Measurements from ENCODE around the gene EXOC1L. TPM values are rescaled to one million over a fixed set of nuclear protein-coding genes. Genes with fewer than 3 reads are reported as not detected.

Gene EXOC1L
- polyA plus RNA-seq, 1 donor (not counting 4 experiments of a cell fraction or from before 2014, with no cell fraction given), result not detected

- H3K4me3 ChIP-seq (ENCODE audit: control insufficient read depth in 2 of 3, extremely low read depth in 1 of 3, insufficient read depth in 2 of 3, low read depth in 1 of 3, low read length in 3 of 3), result no peak overlapping the region
- H3K27me3 ChIP-seq (ENCODE audit: control insufficient read depth, extremely low read depth, insufficient read depth, low read length), result peaks cover 3% of the 10 kb centered on the region
- H3K27ac ChIP-seq (ENCODE audit: control insufficient read depth, insufficient read depth, low read length), result no peak overlapping the region
- dilution Hi-C loops (cut with MboI; ENCODE audit: extremely low pct_ligation_motif_present, low sequenced_read_pairs), result no loop called here
- H2AFZ ChIP-seq (ENCODE audit: control insufficient read depth, low read length), result no peak overlapping the region
- FAIRE-seq, result no peak
- no peaks in the 10 kb centered on the region for H3K9me3 ChIP-seq (ENCODE audit: control insufficient read depth, low read depth, low read length)
- no peak overlapping the region for H3K9ac ChIP-seq (ENCODE audit: control insufficient read depth, extremely low read depth, insufficient read depth, low read length)
- no peaks in the 10 kb centered on the region for H4K20me1 ChIP-seq (ENCODE audit: control insufficient read depth, extremely low read depth, insufficient read depth, low read length)
- H3K9me1 ChIP-seq (ENCODE audit: control insufficient read depth, extremely low read depth, insufficient read depth, low read length), result no peaks in the 10 kb centered on the region
- H3K36me3 ChIP-seq (ENCODE audit: control insufficient read depth in 2 of 2, extremely low read depth in 1 of 2, insufficient read depth in 2 of 2, low read length in 2 of 2), result no peaks in the 10 kb centered on the region
- DNase-seq (ENCODE audit: low read depth, low spot score), result no peak
- H3K4me1 ChIP-seq (ENCODE audit: control insufficient read depth, extremely low read depth, insufficient read depth, low read length), result no peaks in the 10 kb centered on the region
- TF ChIP-seq EZH2 (IDR thresholded peaks at IDR 0.05; ENCODE audit: low read length) (no peak), CTCF (optimal IDR thresholded peaks at IDR 0.05 in 1 of 3, IDR thresholded peaks at IDR 0.05 in 1 of 3, conservative IDR thresholded peaks at IDR 0.05 in 1 of 3; ENCODE audit: extremely low read depth in 1 of 3, insufficient read depth in 2 of 3, low read length in 3 of 3) (no peak)
- no peaks in the 10 kb centered on the region for H3K79me2 ChIP-seq (ENCODE audit: control insufficient read depth, insufficient read depth, low read length)
- no peak overlapping the region for H3K4me2 ChIP-seq (ENCODE audit: control insufficient read depth, extremely low read depth, insufficient read depth, low read depth, low read length)
These were observed 12.0 kb upstream of the EXOC1L start for GRCh38 chr4:55807556-55807955.

- H3K79me2 ChIP-seq (ENCODE audit: control insufficient read depth, insufficient read depth, low read length), result no peaks in the 10 kb centered on the region
- no peaks in the 10 kb centered on the region for H3K36me3 ChIP-seq (ENCODE audit: control insufficient read depth in 2 of 2, extremely low read depth in 1 of 2, insufficient read depth in 2 of 2, low read length in 2 of 2)
- H3K9me3 ChIP-seq (ENCODE audit: control insufficient read depth, low read depth, low read length), result no peaks in the 10 kb centered on the region
- no peak overlapping the region for H3K9ac ChIP-seq (ENCODE audit: control insufficient read depth, extremely low read depth, insufficient read depth, low read length)
- no peaks in the 10 kb centered on the region for H4K20me1 ChIP-seq (ENCODE audit: control insufficient read depth, extremely low read depth, insufficient read depth, low read length)
- FAIRE-seq, result no peak
- H3K4me3 ChIP-seq (ENCODE audit: control insufficient read depth in 2 of 3, extremely low read depth in 1 of 3, insufficient read depth in 2 of 3, low read depth in 1 of 3, low read length in 3 of 3), result no peak overlapping the region
- H3K9me1 ChIP-seq (ENCODE audit: control insufficient read depth, extremely low read depth, insufficient read depth, low read length), result no peaks in the 10 kb centered on the region
- no peak overlapping the region for H3K4me2 ChIP-seq (ENCODE audit: control insufficient read depth, extremely low read depth, insufficient read depth, low read depth, low read length)
- TF ChIP-seq EZH2 (IDR thresholded peaks at IDR 0.05; ENCODE audit: low read length), result no peak
- no peak for TF ChIP-seq CTCF (optimal IDR thresholded peaks at IDR 0.05 in 1 of 3, IDR thresholded peaks at IDR 0.05 in 1 of 3, conservative IDR thresholded peaks at IDR 0.05 in 1 of 3; ENCODE audit: extremely low read depth in 1 of 3, insufficient read depth in 2 of 3, low read length in 3 of 3)
- dilution Hi-C loops (cut with MboI; ENCODE audit: extremely low pct_ligation_motif_present, low sequenced_read_pairs), result no loop called here
- no peak for DNase-seq (ENCODE audit: low read depth, low spot score)
- H3K4me1 ChIP-seq (ENCODE audit: control insufficient read depth, extremely low read depth, insufficient read depth, low read length), result no peaks in the 10 kb centered on the region
- peaks cover 3% of the 10 kb centered on the region for H3K27me3 ChIP-seq (ENCODE audit: control insufficient read depth, extremely low read depth, insufficient read depth, low read length)
- H3K27ac ChIP-seq (ENCODE audit: control insufficient read depth, insufficient read depth, low read length), result no peak overlapping the region
- no peak overlapping the region for H2AFZ ChIP-seq (ENCODE audit: control insufficient read depth, low read length)
These were observed 11.4 kb upstream of the EXOC1L start for GRCh38 chr4:55808186-55808585.

All from keratinocyte (primary cell).